Adipocyte (in vitro differentiated cells): ENCODE results near the gene AFP.

ENCODE experiments used
- DNase-seq: peaks from one replicate; pipeline ENCODE4 v3.0.0-alpha.2; 2015; ENCODE audit warnings: low read depth
- H3K27me3 ChIP-seq: replicated peaks from 2 replicates; pipeline ENCODE4 v1.7.0; 2013; ENCODE audit warnings: mild to moderate bottlenecking, low read length, moderate library complexity; ENCODE audit not compliant: control insufficient read depth, insufficient read depth
- H3K36me3 ChIP-seq: 2 replicates; pipeline ENCODE4 v1.7.0; 2013; ENCODE audit warnings: low read length, mild to moderate bottlenecking, moderate library complexity; ENCODE audit not compliant: control insufficient read depth, insufficient read depth, severe bottlenecking
- H3K4me1 ChIP-seq: 2 replicates; pipeline ENCODE4 v1.7.0; 2013; ENCODE audit warnings: mild to moderate bottlenecking, low read length, moderate library complexity; ENCODE audit not compliant: control insufficient read depth, insufficient read depth
- H3K4me3 ChIP-seq: 2 replicates; pipeline ENCODE4 v1.7.0; 2013; ENCODE audit warnings: mild to moderate bottlenecking, low read length, moderate library complexity
- H3K9ac ChIP-seq: 2 replicates; pipeline ENCODE4 v1.7.0; 2013; ENCODE audit warnings: mild to moderate bottlenecking, low read length, moderate library complexity
- H3K9me3 ChIP-seq: 2 replicates; pipeline ENCODE4 v1.7.0; 2013; ENCODE audit warnings: mild to moderate bottlenecking, low read length, moderate library complexity; ENCODE audit not compliant: control insufficient read depth

Gene AFP

GRCh38 chr4:73439445-73439844, 3.4 kb downstream of the AFP start:
- no peak for DNase-seq
- no peaks in the 10 kb centered on the region for H3K36me3 ChIP-seq
- H3K4me3 ChIP-seq, result no peak overlapping the region
- no peaks in the 10 kb centered on the region for H3K4me1 ChIP-seq
- H3K27me3 ChIP-seq, result no peaks in the 10 kb centered on the region
- H3K9me3 ChIP-seq, result no peaks in the 10 kb centered on the region
- no peak overlapping the region for H3K9ac ChIP-seq

- no peaks in the 10 kb centered on the region for H3K36me3 ChIP-seq
- DNase-seq, result no peak
- no peak overlapping the region for H3K9ac ChIP-seq
- no peaks in the 10 kb centered on the region for H3K27me3 ChIP-seq
- H3K4me1 ChIP-seq, result no peaks in the 10 kb centered on the region
- H3K9me3 ChIP-seq, result no peaks in the 10 kb centered on the region
- H3K4me3 ChIP-seq, result no peak overlapping the region
Measured at GRCh38 chr4:73439991-73440390, 4.0 kb downstream of the AFP start.

- no peaks in the 10 kb centered on the region for H3K9me3 ChIP-seq
- no peak for DNase-seq
- no peak overlapping the region for H3K9ac ChIP-seq
- no peak overlapping the region for H3K4me3 ChIP-seq
- H3K36me3 ChIP-seq, result no peaks in the 10 kb centered on the region
- H3K27me3 ChIP-seq, result no peaks in the 10 kb centered on the region
- H3K4me1 ChIP-seq, result no peaks in the 10 kb centered on the region
Measured at GRCh38 chr4:73440653-73441052, 4.6 kb downstream of the AFP start.

GRCh38 chr4:73442275-73442674, 6.3 kb downstream of the AFP start:
- peak; percentile 7 for DNase-seq
- Histone ChIP-seq H3K4me3 (no peak overlapping the region), H3K4me1 (no peaks in the 10 kb centered on the region), H3K36me3 (no peaks in the 10 kb centered on the region), H3K9me3 (no peaks in the 10 kb centered on the region), H3K27me3 (no peaks in the 10 kb centered on the region), H3K9ac (no peak overlapping the region)

- Histone ChIP-seq H3K36me3 (no peaks in the 10 kb centered on the region), H3K27me3 (no peaks in the 10 kb centered on the region), H3K9ac (no peak overlapping the region), H3K4me1 (no peaks in the 10 kb centered on the region), H3K9me3 (no peaks in the 10 kb centered on the region), H3K4me3 (no peak overlapping the region)
- DNase-seq, result no peak
Measured at GRCh38 chr4:73443224-73443623, 7.2 kb downstream of the AFP start.

- Histone ChIP-seq H3K27me3 (no peaks in the 10 kb centered on the region), H3K36me3 (no peaks in the 10 kb centered on the region), H3K9me3 (no peaks in the 10 kb centered on the region), H3K4me1 (peaks cover 9% of the 10 kb centered on the region), H3K9ac (no peak overlapping the region), H3K4me3 (no peak overlapping the region)
- no peak for DNase-seq
Measured at GRCh38 chr4:73445383-73446335, 9.6 kb downstream of the AFP start.

GRCh38 chr4:73446336-73446938, 10.4 kb downstream of the AFP start:
- peak; percentile 69 for DNase-seq
- no peaks in the 10 kb centered on the region for H3K27me3 ChIP-seq
- H3K4me3 ChIP-seq, result no peak overlapping the region
- peaks cover 17% of the 10 kb centered on the region for H3K4me1 ChIP-seq
- H3K9ac ChIP-seq, result no peak overlapping the region
- H3K36me3 ChIP-seq, result no peaks in the 10 kb centered on the region
- no peaks in the 10 kb centered on the region for H3K9me3 ChIP-seq

- Histone ChIP-seq H3K36me3 (no peaks in the 10 kb centered on the region), H3K9me3 (no peaks in the 10 kb centered on the region), H3K27me3 (no peaks in the 10 kb centered on the region), H3K4me1 (peaks cover 26% of the 10 kb centered on the region), H3K9ac (no peak overlapping the region), H3K4me3 (no peak overlapping the region)
- no peak for DNase-seq
Measured at GRCh38 chr4:73447671-73448070, 11.7 kb downstream of the AFP start.

- H3K4me1 ChIP-seq, result peaks cover 26% of the 10 kb centered on the region
- H3K9ac ChIP-seq, result no peak overlapping the region
- H3K27me3 ChIP-seq, result no peaks in the 10 kb centered on the region
- no peaks in the 10 kb centered on the region for H3K9me3 ChIP-seq
- no peak for DNase-seq
- H3K36me3 ChIP-seq, result no peaks in the 10 kb centered on the region
- no peak overlapping the region for H3K4me3 ChIP-seq
Measured at GRCh38 chr4:73448448-73449203, 12.6 kb downstream of the AFP start.

- peak overlapping the region; percentile 68 for H3K4me3 ChIP-seq
- no peaks in the 10 kb centered on the region for H3K36me3 ChIP-seq
- H3K9ac ChIP-seq, result peak overlapping the region; percentile 31
- no peaks in the 10 kb centered on the region for H3K27me3 ChIP-seq
- no peaks in the 10 kb centered on the region for H3K9me3 ChIP-seq
- peaks cover 26% of the 10 kb centered on the region for H3K4me1 ChIP-seq
- peak; percentile 81 for DNase-seq
Measured at GRCh38 chr4:73450398-73451004, 14.5 kb downstream of the AFP start.

GRCh38 chr4:73451404-73451803, 15.4 kb downstream of the AFP start:
- Histone ChIP-seq H3K4me1 (peaks cover 26% of the 10 kb centered on the region), H3K9ac (no peak overlapping the region), H3K9me3 (no peaks in the 10 kb centered on the region), H3K4me3 (no peak overlapping the region), H3K36me3 (no peaks in the 10 kb centered on the region), H3K27me3 (no peaks in the 10 kb centered on the region)
- DNase-seq, result no peak
